Measurements from ENCODE around the gene PCED1A. TPM values are rescaled to one million over a fixed set of nuclear protein-coding genes. Genes with fewer than 3 reads are reported as not detected.

Gene PCED1A
- total and polyA plus RNA-seq, 2 donors (not counting 3 experiments of a cell fraction or from before 2014, with no cell fraction given): 20.1 to 32.0 TPM

GRCh38 chr20:2859330-2860121 is 19.1 kb upstream of the PCED1A start:
- ChIA-PET CTCF (interaction anchor here (1.2 to 1.9 kb wide), 3 partner anchors 104 to 160 kb away, joined by 3 to 7 read pairs (median 3); no protein-coding TSS in a partner anchor), POLR2A (no interaction called here)
- H3K4me2 ChIP-seq (ENCODE audit: insufficient read depth, low read length): no peak overlapping the region
- H3K36me3 ChIP-seq (ENCODE audit: control insufficient read depth in 2 of 2, extremely low read depth in 1 of 2, insufficient read depth in 2 of 2, low read length in 2 of 2): peaks cover 0 to 23% of the 10 kb centered on the region in 2 experiments
- dilution Hi-C loops (cut with MboI; ENCODE audit: extremely low pct_ligation_motif_present, low sequenced_read_pairs): no loop called here
- no peaks in the 10 kb centered on the region for H3K9me3 ChIP-seq (replicated peaks; ENCODE audit: control insufficient read depth, insufficient read depth, low read length)
- intact Hi-C loops (cut with micrococcal nuclease): no loop called here
- no peak overlapping the region for H3K4me3 ChIP-seq (replicated peaks in 1 of 3; ENCODE audit: insufficient read depth in 1 of 3, low read depth in 1 of 3, low read length in 3 of 3)
- no TSS peak for BruUV-seq (replicated peaks)
- DNase-seq (ENCODE audit: low read depth, low spot score): no peak
- H4K20me1 ChIP-seq (replicated peaks; ENCODE audit: control insufficient read depth, extremely low read depth, insufficient read depth, low read length): no peaks in the 10 kb centered on the region
- H3K9me1 ChIP-seq (replicated peaks; ENCODE audit: control insufficient read depth, extremely low read depth, insufficient read depth, low read length): no peaks in the 10 kb centered on the region
- no peaks in the 10 kb centered on the region for H3K4me1 ChIP-seq (ENCODE audit: control insufficient read depth, extremely low read depth, insufficient read depth, low read length)
- H3K79me2 ChIP-seq (ENCODE audit: control insufficient read depth, insufficient read depth, low read length): no peaks in the 10 kb centered on the region
- H3K9ac ChIP-seq (replicated peaks; ENCODE audit: extremely low read depth, insufficient read depth, low read length): no peak overlapping the region
- FAIRE-seq: no peak
- H3K27ac ChIP-seq (ENCODE audit: insufficient read depth, low read depth, low read length): no peak overlapping the region
- no peak overlapping the region for H2AFZ ChIP-seq (ENCODE audit: low read depth, low read length)
- no peaks in the 10 kb centered on the region for H3K27me3 ChIP-seq (ENCODE audit: control insufficient read depth in 2 of 2, insufficient read depth in 2 of 2, low read length in 2 of 2)
- TF ChIP-seq EZH2 (IDR thresholded peaks at IDR 0.05; ENCODE audit: borderline replicate concordance, low read depth, low read length, severe bottlenecking): no peak
- TF ChIP-seq CTCF (IDR thresholded peaks at IDR 0.05; ENCODE audit: extremely low read depth in 1 of 2, insufficient read depth in 1 of 2, low read depth in 1 of 2, low read length in 2 of 2): no peak
- TF ChIP-seq POLR2AphosphoS5 (IDR thresholded peaks at IDR 0.05; ENCODE audit: insufficient read depth, low read depth, low read length): no peak
- TF ChIP-seq POLR2A (IDR thresholded peaks at IDR 0.05; ENCODE audit: low read depth, low read length): no peak
- TF ChIP-seq JUN (IDR thresholded peaks at IDR 0.05; ENCODE audit: borderline replicate concordance, insufficient read depth, insufficient read length, low read depth): no peak

Data from endothelial cell of umbilical vein (primary cell).